Astrocyte (in vitro differentiated cells and primary cell): ENCODE data around the gene LSMEM2. TPM values are rescaled to one million over a fixed set of nuclear protein-coding genes. Genes with fewer than 3 reads are reported as not detected.

Source experiments
- DNase-seq: peaks from one replicate; pipeline ENCODE4 v3.0.0-alpha.2; 2010; ENCODE audit warnings: low read depth
- FAIRE-seq: peaks from 2 replicates; lab custom pipeline; 2011; peaks lifted over from hg19 to GRCh38; lab: Jason Lieb, UNC
- H2AFZ ChIP-seq: 2 replicates; pipeline ENCODE4 v1.6.0; 2012; ENCODE audit warnings: low read depth, low read length, inconsistent platforms
- H3K27ac ChIP-seq: 2 replicates; pipeline ENCODE4 v1.5.1; 2011; ENCODE audit warnings: low read depth, low read length, inconsistent platforms
- H3K27me3 ChIP-seq: 2 replicates; pipeline ENCODE4 v1.6.0; 2011; ENCODE audit warnings: low read length, inconsistent platforms; ENCODE audit not compliant: insufficient read depth
- H3K36me3 ChIP-seq: 2 replicates; pipeline ENCODE4 v1.5.1; 2011; ENCODE audit warnings: low read length, inconsistent platforms; ENCODE audit not compliant: insufficient read depth
- H3K4me1 ChIP-seq: 2 replicates; pipeline ENCODE4 v1.5.1; 2011; ENCODE audit warnings: low read length, inconsistent platforms; ENCODE audit not compliant: insufficient read depth
- H3K4me2 ChIP-seq: 2 replicates; pipeline ENCODE4 v1.6.0; 2012; ENCODE audit warnings: low read length, inconsistent platforms
- H3K4me3 ChIP-seq: 2 replicates; pipeline ENCODE4 v1.5.1; 2011; ENCODE audit warnings: low read depth, mild to moderate bottlenecking, low read length, inconsistent platforms; ENCODE audit not compliant: insufficient read depth
- H3K79me2 ChIP-seq: 2 replicates; pipeline ENCODE4 v1.6.0; 2012; ENCODE audit warnings: mild to moderate bottlenecking, low read length, inconsistent platforms; ENCODE audit not compliant: insufficient read depth
- H3K9ac ChIP-seq: 2 replicates; pipeline ENCODE4 v1.6.0; 2012; ENCODE audit warnings: mild to moderate bottlenecking, low read length, inconsistent platforms
- H3K9me3 ChIP-seq: 2 replicates; pipeline ENCODE4 v1.5.1; 2012; ENCODE audit warnings: low read depth, mild to moderate bottlenecking, low read length, inconsistent platforms; ENCODE audit not compliant: insufficient read depth
- H4K20me1 ChIP-seq: 2 replicates; pipeline ENCODE4 v1.6.0; 2012; ENCODE audit warnings: low read length, inconsistent platforms; ENCODE audit not compliant: insufficient read depth
- H3K27ac Mint-ChIP-seq: one replicate; pipeline ENCODE4 v1.8.0; 2021; ENCODE audit warnings: mild to moderate bottlenecking, mixed read lengths; ENCODE audit not compliant: unreplicated experiment
- H3K27me3 Mint-ChIP-seq: one replicate; pipeline ENCODE4 v1.8.0; 2021; ENCODE audit warnings: low read depth, mixed read lengths; ENCODE audit not compliant: unreplicated experiment
- H3K36me3 Mint-ChIP-seq: one replicate; pipeline ENCODE4 v1.8.0; 2021; ENCODE audit warnings: low read depth, mixed read lengths; ENCODE audit not compliant: unreplicated experiment
- H3K4me1 Mint-ChIP-seq: one replicate; pipeline ENCODE4 v1.8.0; 2021; ENCODE audit warnings: low read depth, mixed read lengths; ENCODE audit not compliant: unreplicated experiment
- H3K4me3 Mint-ChIP-seq: one replicate; pipeline ENCODE4 v1.8.0; 2021; ENCODE audit warnings: mild to moderate bottlenecking, moderate library complexity, mixed read lengths; ENCODE audit not compliant: unreplicated experiment
- H3K9me3 Mint-ChIP-seq: one replicate; pipeline ENCODE4 v1.8.0; 2021; ENCODE audit warnings: mild to moderate bottlenecking, mixed read lengths; ENCODE audit not compliant: unreplicated experiment
- CTCF ChIP-seq: IDR thresholded peaks from 2 replicates; pipeline ENCODE4 v1.5.1; 2011; ENCODE audit warnings: low read depth, mild to moderate bottlenecking, inconsistent platforms, low read length, moderate library complexity; ENCODE audit not compliant: insufficient read depth
- EZH2 ChIP-seq: IDR thresholded peaks from 2 replicates; pipeline ENCODE4 v1.6.1; 2012; ENCODE audit warnings: mild to moderate bottlenecking, low read length, inconsistent platforms; ENCODE audit not compliant: insufficient read depth
- total RNA-seq: library from RNA; stranded (reverse); gene quantifications from 2 replicates; pipeline ENCODE4 v1.2.1, GENCODE V29; 2021

Gene LSMEM2
- total RNA-seq, 1 donor from 2014 or later = 0.30 TPM

- peak overlapping the region; percentile 92 for H3K9ac ChIP-seq
- H3K9me3 Mint-ChIP-seq = no peaks in the 10 kb centered on the region
- peaks cover 17% of the 10 kb centered on the region for H3K79me2 ChIP-seq
- H3K27me3 Mint-ChIP-seq = no peaks in the 10 kb centered on the region
- peak overlapping the region; percentile 82 for H3K4me2 ChIP-seq
- peaks cover 21% of the 10 kb centered on the region for H3K4me1 Mint-ChIP-seq
- FAIRE-seq (no peak), DNase-seq (peak; percentile 67)
- TF ChIP-seq CTCF (peak; percentile 68), EZH2 (no peak)
- H3K9me3 ChIP-seq = no peaks in the 10 kb centered on the region
- H3K36me3 Mint-ChIP-seq = peaks cover 9% of the 10 kb centered on the region
- no peak overlapping the region for H3K4me3 Mint-ChIP-seq
- no peaks in the 10 kb centered on the region for H3K27me3 ChIP-seq
- H4K20me1 ChIP-seq = peaks cover 19% of the 10 kb centered on the region
- peak overlapping the region; percentile 55 for H3K4me3 ChIP-seq
- peaks cover 20% of the 10 kb centered on the region for H3K36me3 ChIP-seq
- peak overlapping the region; percentile 93 for H3K27ac ChIP-seq
- H3K4me1 ChIP-seq = peaks cover 32% of the 10 kb centered on the region
- peak overlapping the region; percentile 43 for H2AFZ ChIP-seq
- peak overlapping the region; percentile 87 for H3K27ac Mint-ChIP-seq
These were observed 18.6 kb upstream of the LSMEM2 start for GRCh38 chr3:50260027-50260941.

GRCh38 chr3:50260942-50261441 lies 17.9 kb upstream of the LSMEM2 start:
- H3K27ac Mint-ChIP-seq = peak overlapping the region; percentile 83
- Histone ChIP-seq H3K4me1 (peaks cover 33% of the 10 kb centered on the region), H3K27me3 (no peaks in the 10 kb centered on the region), H3K9ac (peak overlapping the region; percentile 92), H4K20me1 (peaks cover 15% of the 10 kb centered on the region), H2AFZ (no peak overlapping the region), H3K79me2 (peaks cover 14% of the 10 kb centered on the region), H3K27ac (peak overlapping the region; percentile 93), H3K9me3 (no peaks in the 10 kb centered on the region), H3K36me3 (peaks cover 20% of the 10 kb centered on the region), H3K4me2 (peak overlapping the region; percentile 82), H3K4me3 (peak overlapping the region; percentile 55)
- FAIRE-seq (no peak), DNase-seq (no peak)
- H3K4me3 Mint-ChIP-seq = peak overlapping the region; percentile 12
- no peak for TF ChIP-seq EZH2
- TF ChIP-seq CTCF = no peak
- H3K9me3 Mint-ChIP-seq = no peaks in the 10 kb centered on the region
- no peaks in the 10 kb centered on the region for H3K27me3 Mint-ChIP-seq
- H3K36me3 Mint-ChIP-seq = peaks cover 9% of the 10 kb centered on the region
- peaks cover 25% of the 10 kb centered on the region for H3K4me1 Mint-ChIP-seq
